Measurements from ENCODE around the gene YIPF2. TPM values are rescaled to one million over a fixed set of nuclear protein-coding genes. Genes with fewer than 3 reads are reported as not detected.

YIPF2 gene
- total and polyA plus RNA-seq, 4 experiments from 2014 or later, result 12.2 to 29.6 (median 21.8) TPM

DNA sequence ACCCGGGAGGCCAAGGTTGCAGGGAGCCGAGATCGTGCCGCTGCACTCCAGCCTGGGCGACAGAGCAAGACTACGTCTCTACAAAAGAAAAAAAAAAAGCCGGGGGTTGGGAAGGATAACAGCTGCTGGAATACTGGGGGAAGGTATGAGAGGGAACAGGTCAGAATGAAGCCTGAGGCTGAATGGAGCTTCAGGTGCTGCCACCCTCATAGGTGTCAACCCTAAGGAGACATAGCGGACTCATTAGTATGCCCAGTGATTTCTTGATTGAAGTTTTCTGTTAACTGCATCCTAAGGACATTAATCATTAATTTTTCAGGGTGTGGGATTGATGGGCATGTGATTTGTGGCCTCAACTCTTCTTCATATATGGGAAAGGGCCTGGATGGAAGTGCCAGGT is 38.4 kb upstream of the YIPF2 start:
- H3K27ac Mint-ChIP-seq, result peak overlapping the region in 1 of 7 donors; percentile 68

DNA sequence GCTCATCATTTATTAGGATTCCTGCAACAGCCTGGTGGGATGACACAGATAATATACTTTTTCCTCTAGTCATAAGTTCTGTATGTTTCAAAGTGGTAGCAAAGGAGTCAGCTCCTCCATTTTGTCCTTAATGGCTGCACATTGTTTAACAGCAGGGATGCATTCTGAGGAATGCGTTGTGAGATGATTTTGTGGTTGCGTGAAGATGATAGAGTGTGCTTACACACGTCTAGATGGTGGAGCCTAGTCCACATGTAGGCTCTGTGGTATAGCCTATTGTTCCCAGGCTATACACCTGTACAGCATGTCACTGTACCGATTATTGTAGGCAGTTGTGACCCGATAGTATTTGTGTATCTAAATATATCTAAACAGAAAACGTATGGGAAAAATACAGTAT is 37.0 kb upstream of the YIPF2 start:
- no peak overlapping the region for H3K27ac ChIP-seq (ENCODE audit: low read depth, low read length)
- intact Hi-C loops (cut with micrococcal nuclease), result no loop called here
- no peak for DNase-seq
- H3K27ac Mint-ChIP-seq, result no peak overlapping the region
- no peaks in the 10 kb centered on the region for H3K27me3 Mint-ChIP-seq
- peaks cover 34% of the 10 kb centered on the region for H3K4me1 ChIP-seq (ENCODE audit: insufficient read depth, low read length)
- H3K36me3 ChIP-seq (ENCODE audit: insufficient read depth, low read length), result no peaks in the 10 kb centered on the region
- CTCF ChIA-PET (ENCODE audit: partially characterized antibody), result interaction anchor here (1.0 kb wide), 2 partner anchors 23 to 24 kb away, joined by 5 read pairs; no protein-coding TSS in a partner anchor
- H3K9me3 ChIP-seq (ENCODE audit: control insufficient read depth in 1 of 2, low read length in 2 of 2), result no peaks in the 10 kb centered on the region
- H3K9me3 Mint-ChIP-seq, result no peaks in the 10 kb centered on the region
- H3K4me3 ChIP-seq (ENCODE audit: low read length in 2 of 2), result no peak overlapping the region
- H3K4me1 Mint-ChIP-seq, result peaks cover 32 to 68% (median 52%) of the 10 kb centered on the region in 4 donors
- POLR2A ChIA-PET (ENCODE audit: partially characterized antibody), result no interaction called here
- no peak overlapping the region for H3K4me3 Mint-ChIP-seq
- no peaks in the 10 kb centered on the region for H3K27me3 ChIP-seq (ENCODE audit: insufficient read depth, low read length)
- peaks cover 3 to 9% of the 10 kb centered on the region in 2 donors for H3K36me3 Mint-ChIP-seq

More for the DNA sequence above, 38.4 kb upstream of the YIPF2 start:
- Histone ChIP-seq H3K4me3 (ENCODE audit: low read length in 2 of 2) (no peak overlapping the region), H3K36me3 (ENCODE audit: insufficient read depth, low read length) (no peaks in the 10 kb centered on the region), H3K27ac (ENCODE audit: low read depth, low read length) (no peak overlapping the region), H3K4me1 (ENCODE audit: insufficient read depth, low read length) (peaks cover 32% of the 10 kb centered on the region), H3K27me3 (ENCODE audit: insufficient read depth, low read length) (no peaks in the 10 kb centered on the region), H3K9me3 (ENCODE audit: control insufficient read depth in 1 of 2, low read length in 2 of 2) (no peaks in the 10 kb centered on the region)
- intact Hi-C loops (cut with micrococcal nuclease), result no loop called here
- ChIA-PET CTCF (ENCODE audit: partially characterized antibody) (interaction anchor here (0.6 kb wide), 1 partner anchor 91 kb away, joined by 3 read pairs; no protein-coding TSS in a partner anchor), POLR2A (ENCODE audit: partially characterized antibody) (no interaction called here)
- Mint-ChIP-seq H3K4me1 (peaks cover 36 to 75% (median 56%) of the 10 kb centered on the region in 4 donors), H3K27me3 (no peaks in the 10 kb centered on the region), H3K4me3 (no peak overlapping the region), H3K36me3 (peaks cover 3 to 8% of the 10 kb centered on the region in 2 donors), H3K9me3 (no peaks in the 10 kb centered on the region)
- no peak for DNase-seq

DNA sequence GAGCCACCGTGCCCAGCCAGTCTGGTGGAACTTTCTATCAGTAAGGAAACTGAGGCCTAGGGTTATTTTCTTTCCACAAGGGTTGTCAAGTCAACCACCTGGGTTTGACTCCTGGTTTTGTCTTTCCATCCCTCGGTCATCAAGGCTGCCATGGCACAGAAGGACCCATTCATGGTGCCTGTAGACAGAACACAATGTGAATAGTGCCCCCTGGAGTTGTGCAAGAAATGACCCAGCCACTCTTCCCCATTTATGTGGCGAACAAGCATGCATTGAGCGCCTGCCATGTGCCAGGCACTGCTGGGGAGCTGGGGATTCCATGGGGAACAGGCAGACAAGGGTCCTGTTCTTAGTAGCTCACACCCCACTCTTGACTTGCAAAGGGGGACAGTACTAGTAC is 36.5 kb upstream of the YIPF2 start:
- peak overlapping the region in 1 of 8 donors; percentile 15 for H3K4me3 Mint-ChIP-seq
- Histone ChIP-seq H3K9me3 (ENCODE audit: control insufficient read depth in 1 of 2, low read length in 2 of 2) (no peaks in the 10 kb centered on the region), H3K36me3 (ENCODE audit: insufficient read depth, low read length) (no peaks in the 10 kb centered on the region), H3K4me3 (ENCODE audit: low read length in 2 of 2) (no peak overlapping the region), H3K27ac (ENCODE audit: low read depth, low read length) (no peak overlapping the region), H3K4me1 (ENCODE audit: insufficient read depth, low read length) (peaks cover 37% of the 10 kb centered on the region), H3K27me3 (ENCODE audit: insufficient read depth, low read length) (no peaks in the 10 kb centered on the region)
- H3K36me3 Mint-ChIP-seq, result peaks cover 3 to 9% of the 10 kb centered on the region in 2 donors
- no peak for DNase-seq
- peaks cover 30 to 67% (median 49%) of the 10 kb centered on the region in 4 donors for H3K4me1 Mint-ChIP-seq
- H3K27me3 Mint-ChIP-seq, result no peaks in the 10 kb centered on the region
- ChIA-PET POLR2A (ENCODE audit: partially characterized antibody) (no interaction called here), CTCF (ENCODE audit: partially characterized antibody) (interaction anchor here (1.0 kb wide), 1 partner anchor 23 kb away, joined by 5 read pairs; no protein-coding TSS in a partner anchor)
- peak overlapping the region in 3 of 7 donors; percentile 10 to 41 (median 22) for H3K27ac Mint-ChIP-seq
- H3K9me3 Mint-ChIP-seq, result peaks cover 0 to 2% (median 0%) of the 10 kb centered on the region in 8 donors
- intact Hi-C loops (cut with micrococcal nuclease), result loop anchor here (5.0 kb wide), 1 partner anchor 38 kb away; the partner anchor contains the start of genes TIMM29 and YIPF2

DNA sequence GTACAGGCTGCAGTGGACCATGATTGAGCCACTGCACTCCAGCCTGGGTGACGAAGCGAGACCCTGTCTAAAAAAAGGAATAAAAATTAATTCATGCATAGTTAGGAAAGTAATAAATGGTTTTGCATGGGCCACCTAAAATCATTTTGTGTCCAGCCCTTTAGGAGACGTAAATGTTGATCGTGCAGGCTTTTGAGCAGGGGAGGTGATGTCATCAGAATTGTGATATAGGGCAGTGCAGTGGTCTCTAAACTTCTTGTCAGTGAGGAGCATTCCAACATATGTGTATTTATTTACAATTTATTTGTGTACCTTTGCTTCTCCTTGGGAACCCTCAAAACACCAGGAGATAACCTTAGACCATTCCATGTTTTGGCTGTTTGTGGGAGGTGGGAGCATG is 35.4 kb upstream of the YIPF2 start:
- peak overlapping the region; percentile 39 for H3K27ac ChIP-seq (ENCODE audit: low read depth, low read length)
- ChIA-PET POLR2A (ENCODE audit: partially characterized antibody) (no interaction called here), CTCF (ENCODE audit: partially characterized antibody) (interaction anchor here (0.7 kb wide), 1 partner anchor 100 kb away, joined by 3 read pairs; no protein-coding TSS in a partner anchor)
- Mint-ChIP-seq H3K36me3 (peaks cover 3 to 9% of the 10 kb centered on the region in 2 donors), H3K27me3 (no peaks in the 10 kb centered on the region), H3K27ac (peak overlapping the region; percentile 81 to 93 (median 92)), H3K4me3 (peak overlapping the region in 7 of 8 donors; percentile 69 to 92 (median 75)), H3K9me3 (peaks cover 0 to 2% (median 0%) of the 10 kb centered on the region in 8 donors), H3K4me1 (peaks cover 28 to 66% (median 47%) of the 10 kb centered on the region in 4 donors)
- intact Hi-C loops (cut with micrococcal nuclease), result loop anchor here (5.0 kb wide), 1 partner anchor 37 kb away; the partner anchor contains the start of genes TIMM29 and YIPF2
- H3K27me3 ChIP-seq (ENCODE audit: insufficient read depth, low read length), result no peaks in the 10 kb centered on the region
- H3K4me3 ChIP-seq (ENCODE audit: low read length in 2 of 2), result no peak overlapping the region
- H3K4me1 ChIP-seq (ENCODE audit: insufficient read depth, low read length), result peaks cover 38% of the 10 kb centered on the region
- no peaks in the 10 kb centered on the region for H3K9me3 ChIP-seq (ENCODE audit: control insufficient read depth in 1 of 2, low read length in 2 of 2)
- H3K36me3 ChIP-seq (ENCODE audit: insufficient read depth, low read length), result no peaks in the 10 kb centered on the region
- DNase-seq, result no peak

DNA sequence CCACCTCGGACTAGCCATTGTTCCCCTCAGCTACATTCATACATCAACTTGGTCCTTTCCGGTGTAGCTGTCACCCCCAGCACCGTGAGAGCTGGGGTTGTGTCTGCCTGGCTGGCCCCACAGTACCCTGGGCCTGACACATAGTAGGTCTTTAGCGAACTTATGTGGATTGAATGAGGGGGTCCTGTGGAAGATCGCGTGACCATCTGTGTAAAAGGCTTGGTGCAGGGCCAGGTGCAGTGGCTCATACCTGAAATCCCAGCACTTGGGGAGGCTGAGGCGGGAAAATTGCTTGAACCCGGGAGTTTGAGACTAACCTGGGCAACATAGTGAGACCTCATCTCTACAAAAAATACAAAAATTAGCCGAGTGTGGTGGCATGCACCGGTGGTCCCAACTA is 34.4 kb upstream of the YIPF2 start:
- H3K27ac Mint-ChIP-seq, result peak overlapping the region in 6 of 7 donors; percentile 48 to 93 (median 92)
- DNase-seq, result no peak
- no peaks in the 10 kb centered on the region for H3K27me3 ChIP-seq (ENCODE audit: insufficient read depth, low read length)
- H3K4me3 Mint-ChIP-seq, result peak overlapping the region in 7 of 8 donors; percentile 36 to 94 (median 92)
- H3K4me1 ChIP-seq (ENCODE audit: insufficient read depth, low read length), result peaks cover 31% of the 10 kb centered on the region
- H3K9me3 Mint-ChIP-seq, result peaks cover 0 to 2% (median 0%) of the 10 kb centered on the region in 8 donors
- peaks cover 3 to 9% of the 10 kb centered on the region in 2 donors for H3K36me3 Mint-ChIP-seq
- H3K36me3 ChIP-seq (ENCODE audit: insufficient read depth, low read length), result no peaks in the 10 kb centered on the region
- no peaks in the 10 kb centered on the region for H3K27me3 Mint-ChIP-seq
- H3K9me3 ChIP-seq (ENCODE audit: control insufficient read depth in 1 of 2, low read length in 2 of 2), result no peaks in the 10 kb centered on the region
- CTCF ChIA-PET (ENCODE audit: partially characterized antibody), result interaction anchor here (0.6 kb wide), 1 partner anchor 26 kb away, joined by 3 read pairs; no protein-coding TSS in a partner anchor
- H3K27ac ChIP-seq (ENCODE audit: low read depth, low read length), result peak overlapping the region; percentile 39
- intact Hi-C loops (cut with micrococcal nuclease), result loop anchor here (5.0 kb wide), 1 partner anchor 36 kb away; the partner anchor contains the start of genes TIMM29 and YIPF2
- H3K4me1 Mint-ChIP-seq, result peaks cover 26 to 57% (median 43%) of the 10 kb centered on the region in 4 donors
- H3K4me3 ChIP-seq (ENCODE audit: low read length in 2 of 2), result no peak overlapping the region
- POLR2A ChIA-PET (ENCODE audit: partially characterized antibody), result no interaction called here

GRCh38 chr19:10961073-10961860 is 32.8 kb upstream of the YIPF2 start:
- Histone ChIP-seq H3K9me3 (ENCODE audit: control insufficient read depth in 1 of 2, low read length in 2 of 2) (no peaks in the 10 kb centered on the region), H3K27me3 (ENCODE audit: insufficient read depth, low read length) (no peaks in the 10 kb centered on the region), H3K36me3 (ENCODE audit: insufficient read depth, low read length) (no peaks in the 10 kb centered on the region), H3K4me1 (ENCODE audit: insufficient read depth, low read length) (peaks cover 31% of the 10 kb centered on the region), H3K27ac (ENCODE audit: low read depth, low read length) (peak overlapping the region; percentile 68), H3K4me3 (ENCODE audit: low read length in 2 of 2) (peak overlapping the region; percentile 14 to 53)
- POLR2A ChIA-PET (ENCODE audit: partially characterized antibody), result interaction anchor here (0.9 to 2.8 kb wide), 11 partner anchors 18 to 420 kb away, joined by 3 to 10 read pairs (median 4); partner anchors contain the start of genes LDLR, SWSAP1 and TMED1
- CTCF ChIA-PET (ENCODE audit: partially characterized antibody), result no interaction called here
- peak in 3 of 5 donors; percentile 6 to 53 (median 17) for DNase-seq
- H3K27me3 Mint-ChIP-seq, result no peaks in the 10 kb centered on the region
- H3K36me3 Mint-ChIP-seq, result peaks cover 3 to 9% of the 10 kb centered on the region in 2 donors
- intact Hi-C loops (cut with micrococcal nuclease), result loop anchor here (2.0 to 5.0 kb wide), 2 partner anchors 34 to 130 kb away; partner anchors contain the start of genes TIMM29 and YIPF2
- H3K4me3 Mint-ChIP-seq, result peak overlapping the region; percentile 89 to 94 (median 92)
- peaks cover 23 to 52% (median 38%) of the 10 kb centered on the region in 4 donors for H3K4me1 Mint-ChIP-seq
- peaks cover 0 to 2% (median 0%) of the 10 kb centered on the region in 8 donors for H3K9me3 Mint-ChIP-seq
- H3K27ac Mint-ChIP-seq, result peak overlapping the region; percentile 91 to 96 (median 93)

Data from CD4-positive, alpha-beta memory T cell (primary cell).